Middle frontal gyrus (tissue), 1 donor: Measurements from ENCODE around the gene SMCO1.
"Not testable (repeated sequence)": the region's sequence is repeated elsewhere in the genome, so short reads cannot be mapped to it uniquely, and the experiment has no call there.

ENCODE experiments used
- DNase-seq: peaks from one replicate; pipeline ENCODE4 v3.0.0-alpha.2; 2015; ENCODE audit warnings: low spot score; ENCODE audit errors: extremely low spot score

SMCO1 gene

GRCh38 chr3:196523841-196524240 lies 8.7 kb upstream of the SMCO1 start:
- no peak for DNase-seq

GRCh38 chr3:196521291-196521690 lies 6.1 kb upstream of the SMCO1 start:
- not testable (repeated sequence) for DNase-seq

- no peak for DNase-seq
These were observed 4.6 kb upstream of the SMCO1 start for GRCh38 chr3:196519718-196520082.

- no peak for DNase-seq
These were observed 4.0 kb upstream of the SMCO1 start for GRCh38 chr3:196518966-196519717.

- no peak for DNase-seq
These were observed 2.8 kb upstream of the SMCO1 start for GRCh38 chr3:196517919-196518318.

GRCh38 chr3:196517162-196517800 lies 2.1 kb upstream of the SMCO1 start:
- no peak for DNase-seq

GRCh38 chr3:196514350-196514716 lies 813 bp downstream of the SMCO1 start:
- no peak for DNase-seq

GRCh38 chr3:196513697-196514349 lies 1.3 kb downstream of the SMCO1 start:
- no peak for DNase-seq

GRCh38 chr3:196511646-196512425 lies 3.3 kb downstream of the SMCO1 start:
- DNase-seq = not testable (repeated sequence)

GRCh38 chr3:196511108-196511507 lies 4.0 kb downstream of the SMCO1 start:
- DNase-seq = not testable (repeated sequence)

GRCh38 chr3:196506687-196507086 lies 8.5 kb downstream of the SMCO1 start:
- no peak for DNase-seq

GRCh38 chr3:196504556-196504955 lies 10.6 kb downstream of the SMCO1 start:
- DNase-seq = no peak

GRCh38 chr3:196504077-196504398 lies 11.1 kb downstream of the SMCO1 start:
- not testable (repeated sequence) for DNase-seq

GRCh38 chr3:196503196-196504076 lies 11.7 kb downstream of the SMCO1 start, which contains the start of gene RNF168:
Gene RNF168, minus strand, starts transcription at chr3:196503768. Its CDS starts 595 bp downstream, at chr3:196503173.
- DNase-seq = peak; percentile 89

- DNase-seq = no peak
These were observed 12.4 kb downstream of the SMCO1 start for GRCh38 chr3:196502775-196503195.

GRCh38 chr3:196501316-196502044 lies 13.7 kb downstream of the SMCO1 start:
- DNase-seq = no peak

GRCh38 chr3:196499807-196500524 lies 15.2 kb downstream of the SMCO1 start:
- no peak for DNase-seq

GRCh38 chr3:196499061-196499460 lies 16.1 kb downstream of the SMCO1 start:
- DNase-seq = no peak

GRCh38 chr3:196498297-196498696 lies 16.8 kb downstream of the SMCO1 start:
- no peak for DNase-seq
